ENCODE measurements around the gene LRRC19.

- TF ChIP-seq CTCF (conservative IDR thresholded peaks at IDR 0.05 in 1 of 2, IDR thresholded peaks at IDR 0.05 in 1 of 2; ENCODE audit: low read depth in 1 of 2, low read length in 2 of 2) (no peak), EZH2 (IDR thresholded peaks at IDR 0.05; ENCODE audit: low read length, missing control alignments) (no peak)
Measured at GRCh38 chr9:26971721-26972120, 33.8 kb downstream of the LRRC19 start.

All from fibroblast of lung (primary cell).